NCI-H2029 treated with DMSO at 0.1 percent for 48 hours (cell line): ENCODE results near the gene GRK2.
"Not testable (repeated sequence)": the region's sequence is repeated elsewhere in the genome, so short reads cannot be mapped to it uniquely, and the experiment has no call there.

Source experiments
- DNase-seq: peaks from one replicate; lab custom pipeline; 2025; lab: John Stamatoyannopoulos, UW

The GRK2 gene

DNA sequence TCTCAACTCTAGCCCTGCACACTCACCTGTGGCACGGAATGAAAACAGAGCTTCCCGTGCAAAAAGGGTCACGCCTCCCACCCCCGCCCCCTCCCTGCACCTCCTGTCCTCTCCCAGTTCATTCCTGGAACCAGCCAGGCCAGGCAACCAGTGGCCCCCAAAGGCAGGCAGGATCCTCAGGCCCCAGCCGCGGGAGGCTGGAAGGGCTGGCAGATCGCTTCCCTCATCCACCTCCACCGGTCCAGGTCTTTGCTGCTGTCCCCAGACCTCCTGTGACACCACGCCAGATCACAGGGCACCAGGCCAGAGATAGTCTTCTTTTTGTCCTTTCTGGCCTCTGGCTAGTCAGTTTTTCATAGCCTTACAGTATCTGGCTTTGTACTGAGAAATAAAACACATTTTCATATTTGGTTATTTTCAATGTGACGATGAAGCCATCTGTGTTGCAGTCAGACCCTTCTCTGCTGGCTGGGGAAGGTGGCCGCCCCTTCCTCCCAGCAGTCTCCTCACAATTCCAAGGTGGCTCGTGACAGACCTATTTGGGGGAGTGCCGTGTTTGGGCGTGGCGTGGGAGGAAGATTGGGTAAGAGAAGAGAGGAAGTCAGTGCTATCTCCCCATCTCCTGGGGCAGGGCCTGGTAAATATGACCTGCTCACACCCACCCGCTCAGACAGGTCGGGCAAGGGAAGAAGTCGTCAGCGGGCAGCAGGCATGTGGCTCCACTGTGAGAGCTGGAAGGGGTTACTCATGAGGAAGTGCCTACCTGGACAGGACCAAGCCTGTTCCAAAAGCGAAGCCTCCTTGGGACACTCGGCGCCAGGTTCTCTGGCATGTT is 46.1 kb downstream of the GRK2 start:
- no peak for DNase-seq

GRCh38 chr11:67313125-67313890 is 47.0 kb downstream of the GRK2 start:
- DNase-seq = no peak

DNA sequence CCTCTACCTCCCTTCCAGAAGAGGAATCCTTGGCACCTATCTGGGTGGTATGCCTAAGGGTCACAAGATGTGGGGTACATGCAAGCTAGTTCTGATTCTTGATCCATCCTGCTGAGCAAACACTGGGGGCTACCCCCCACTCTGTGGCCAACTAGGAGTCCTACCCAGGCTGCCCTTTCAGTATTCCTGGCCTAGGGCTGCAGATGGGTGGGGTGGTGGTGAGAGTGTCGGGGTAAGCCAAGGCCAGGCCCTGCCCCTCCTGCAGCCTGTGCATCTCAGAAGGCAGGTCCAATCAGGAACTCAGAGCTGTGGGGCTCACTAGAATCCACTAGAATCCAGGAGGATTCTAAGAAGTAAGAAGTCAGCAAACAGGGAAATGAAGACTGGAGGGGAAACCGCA is 47.9 kb downstream of the GRK2 start:
- DNase-seq = no peak

GRCh38 chr11:67315325-67315909 is 49.1 kb downstream of the GRK2 start:
- peak; percentile 24 for DNase-seq

DNA sequence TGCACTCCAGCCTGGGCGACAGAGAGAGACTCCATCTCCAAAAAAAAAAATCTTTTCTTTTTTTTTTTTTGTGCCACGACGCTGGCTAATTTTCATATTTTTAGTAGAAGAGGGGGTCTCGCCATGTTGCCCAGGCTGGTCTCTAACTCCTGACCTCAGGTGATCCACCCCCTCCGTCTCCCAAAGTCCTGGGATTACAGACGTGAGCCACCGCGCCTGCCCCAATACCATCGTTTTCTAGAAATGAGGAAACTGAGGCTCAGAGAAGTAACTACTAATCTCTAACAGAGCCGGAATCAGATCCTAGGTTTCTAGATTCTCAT is 50.6 kb downstream of the GRK2 start:
- DNase-seq = no peak

- peak; percentile 91 for DNase-seq
These were observed 51.1 kb downstream of the GRK2 start for GRCh38 chr11:67317205-67317887.

- no peak for DNase-seq
These were observed 51.7 kb downstream of the GRK2 start for GRCh38 chr11:67317888-67318555.

DNA sequence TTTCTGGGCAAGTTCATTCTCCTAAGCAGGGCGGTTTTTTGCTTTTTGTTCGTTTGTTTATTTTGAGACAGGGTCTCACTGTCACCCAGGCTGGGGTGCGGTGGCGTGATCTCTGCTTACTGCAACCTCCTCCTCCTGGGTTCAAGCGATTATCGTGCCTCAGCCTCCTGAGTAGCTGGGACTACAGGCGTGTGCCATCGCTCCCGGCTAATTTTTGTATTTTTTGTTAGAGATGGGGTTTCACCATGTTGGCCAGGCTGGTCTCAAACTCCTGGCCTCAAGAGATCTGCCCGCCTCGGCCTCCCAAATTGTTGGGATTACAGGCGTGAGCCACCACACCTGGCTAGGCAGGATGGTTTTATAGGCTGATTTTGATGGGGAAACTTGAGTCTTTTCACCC is 52.6 kb downstream of the GRK2 start:
- DNase-seq = not testable (repeated sequence)

- no peak for DNase-seq
These were observed 53.7 kb downstream of the GRK2 start for GRCh38 chr11:67320011-67320410.

DNA sequence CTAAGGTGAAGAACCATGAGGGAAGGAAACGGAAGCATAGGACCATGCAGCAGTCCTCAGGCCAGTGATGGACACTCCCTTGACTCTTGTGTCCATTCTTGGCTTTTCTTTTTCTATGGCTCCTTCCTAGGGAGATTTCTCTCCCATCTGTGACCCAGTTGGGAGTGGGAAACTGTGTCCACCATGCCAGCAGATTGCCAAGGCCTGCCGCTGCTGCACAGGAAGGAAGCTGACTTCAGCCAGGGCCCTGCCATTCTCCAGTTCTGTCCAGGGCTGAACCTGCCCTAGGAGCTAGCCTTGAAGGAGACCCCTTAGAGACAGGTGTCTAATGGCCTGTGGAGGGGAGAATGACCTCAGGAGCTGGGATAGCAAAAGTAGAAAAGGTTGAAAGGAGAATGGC is 54.4 kb downstream of the GRK2 start:
- no peak for DNase-seq

- no peak for DNase-seq
These were observed 55.1 kb downstream of the GRK2 start for GRCh38 chr11:67321313-67321871.

DNA sequence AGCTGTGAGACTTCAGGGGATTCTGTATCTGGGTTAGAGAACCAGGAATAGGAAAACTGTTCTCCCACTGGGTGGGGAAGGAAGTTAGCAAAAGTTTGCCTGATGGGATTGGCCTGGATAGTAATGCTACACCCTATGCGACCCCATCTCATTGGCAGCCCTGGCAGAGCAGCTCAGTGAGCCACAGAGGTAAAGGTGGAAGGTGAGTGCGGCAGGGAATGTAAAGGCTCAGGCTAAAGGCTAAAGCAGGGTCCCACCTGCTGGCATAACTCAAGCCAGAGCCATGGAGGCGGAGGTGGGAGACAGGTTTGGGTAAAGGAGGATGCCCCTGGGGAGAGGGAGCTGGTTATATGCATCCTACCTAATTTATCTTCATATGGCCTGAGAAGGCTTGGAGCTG is 55.8 kb downstream of the GRK2 start:
- DNase-seq = no peak

DNA sequence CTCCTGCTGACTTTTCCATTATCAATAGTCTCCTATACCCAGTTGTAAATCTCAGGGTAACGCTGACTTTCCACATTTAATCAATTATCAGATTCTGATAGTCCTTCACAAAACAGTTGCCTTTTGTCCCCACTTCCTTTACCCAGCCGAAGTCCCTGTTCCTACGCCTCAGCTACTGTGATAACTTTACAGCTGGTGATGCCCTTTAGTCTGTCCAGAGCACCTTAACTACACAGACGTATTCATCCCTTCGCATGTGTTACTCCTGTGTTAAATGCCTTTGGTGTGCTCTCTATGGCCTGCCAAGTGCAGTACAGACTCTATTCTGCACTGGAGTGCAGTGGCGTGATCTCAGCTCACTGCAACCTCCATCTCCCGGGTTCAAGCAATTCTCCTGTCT is 57.3 kb downstream of the GRK2 start:
- DNase-seq = no peak

DNA sequence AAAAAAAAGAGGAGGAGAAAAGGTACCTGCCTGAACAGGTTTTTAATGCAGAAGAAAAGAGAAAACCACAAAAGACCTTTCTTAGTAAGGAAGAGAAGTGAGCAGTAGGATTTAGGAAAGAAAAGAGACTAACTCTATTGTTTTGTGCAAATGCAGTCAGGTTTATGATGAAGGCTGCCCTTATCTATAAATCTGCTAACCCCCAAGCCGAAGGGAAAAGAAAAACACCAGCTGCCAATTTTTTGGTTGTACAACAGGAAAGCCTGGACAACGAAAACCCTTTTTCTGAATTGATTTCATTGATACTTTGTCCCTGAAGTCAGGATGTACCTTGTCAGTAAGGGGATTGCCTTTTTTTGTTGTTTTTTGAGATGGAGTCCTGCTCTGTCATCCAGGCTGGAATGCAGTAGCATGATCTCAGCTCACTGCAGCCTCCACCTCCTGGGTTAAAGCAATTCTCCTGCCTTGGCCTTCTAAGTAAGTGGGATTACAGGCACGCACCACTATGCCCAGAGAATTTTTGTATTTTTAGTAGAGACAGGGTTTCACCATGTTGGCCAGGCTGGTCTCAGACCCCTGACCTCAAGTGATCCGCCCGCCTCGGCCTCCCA is 65.9 kb downstream of the GRK2 start:
- no peak for DNase-seq
